Prostate gland (tissue), 2 donors: ENCODE data around the gene UNC50. TPM values are rescaled to one million over a fixed set of nuclear protein-coding genes. Genes with fewer than 3 reads are reported as not detected.

Experiments
- DNase-seq: peaks from one replicate; pipeline ENCODE4 v3.0.0-alpha.2; 2019; ENCODE audit warnings: low spot score
- H3K27ac ChIP-seq, 2 donors: fragments of 200-600 bp; sonication (generic); 2 replicates each; pipeline ENCODE4 v1.5.1; 2017 to 2019
- H3K27me3 ChIP-seq: fragments of 200-600 bp; sonication (generic); replicated peaks from 2 replicates; pipeline ENCODE4 v1.5.1; 2019; ENCODE audit not compliant: insufficient read depth
- H3K36me3 ChIP-seq, 2 donors: fragments of 200-600 bp; sonication (generic); 1 replicate in 1 of 2; 2 replicates in 1 of 2; pipeline versions ENCODE4 v1.5.1 to v1.8.1; 2017 to 2019
- H3K4me1 ChIP-seq: fragments of 200-600 bp; sonication (generic); replicated peaks from 2 replicates; pipeline ENCODE4 v1.5.1; 2019
- H3K4me3 ChIP-seq, 2 donors: fragments of 200-600 bp; sonication (generic); 2 replicates each; pipeline ENCODE4 v1.5.1; 2017 to 2019
- H3K9me3 ChIP-seq: fragments of 200-600 bp; sonication (generic); 2 replicates; pipeline ENCODE4 v1.5.1; 2017
- CTCF ChIP-seq, 4 experiments: fragments of 200-600 bp in 2 of 4; fragments of 450-650 bp in 2 of 4; sonication (generic) in 2 of 4; IDR thresholded peaks; 1 replicate in 3 of 4; 2 replicates in 1 of 4; pipeline ENCODE4 v1.5.1; 2016 to 2019; ENCODE audit warnings: antibody characterized with exemption in 4 of 4, mild to moderate bottlenecking in 2 of 4, moderate library complexity in 2 of 4
- POLR2A ChIP-seq: fragments of 450-650 bp; IDR thresholded peaks from one replicate; pipeline ENCODE4 v1.6.1; 2016; ENCODE audit warnings: antibody characterized with exemption, mild to moderate bottlenecking
- POLR2AphosphoS5 ChIP-seq: sonication (generic); formaldehyde crosslinking; IDR thresholded peaks from one replicate; pipeline ENCODE4 v1.6.1; 2017; ENCODE audit warnings: antibody characterized with exemption
- WGBS: methylation state at CpG from one replicate; pipeline ENCODE4 v1.1.5; 2018; 5-methylcytosine and 5-hydroxymethylcytosine counted together
- intact Hi-C: fragments of 100-400 bp; cut with DNase I; formaldehyde crosslinking; loops from one replicate; pipeline ENCODE4 v1.14.2; 2022
- total RNA-seq, 2 donors: library from RNA; depleted of rRNA; stranded (reverse); fragments of >200 nt; gene quantifications; one replicate each; pipeline ENCODE4 v1.1.0, GENCODE V29; 2016

Gene UNC50
- total RNA-seq, 2 donors from 2014 or later: 42.5 to 49.9 TPM

DNA sequence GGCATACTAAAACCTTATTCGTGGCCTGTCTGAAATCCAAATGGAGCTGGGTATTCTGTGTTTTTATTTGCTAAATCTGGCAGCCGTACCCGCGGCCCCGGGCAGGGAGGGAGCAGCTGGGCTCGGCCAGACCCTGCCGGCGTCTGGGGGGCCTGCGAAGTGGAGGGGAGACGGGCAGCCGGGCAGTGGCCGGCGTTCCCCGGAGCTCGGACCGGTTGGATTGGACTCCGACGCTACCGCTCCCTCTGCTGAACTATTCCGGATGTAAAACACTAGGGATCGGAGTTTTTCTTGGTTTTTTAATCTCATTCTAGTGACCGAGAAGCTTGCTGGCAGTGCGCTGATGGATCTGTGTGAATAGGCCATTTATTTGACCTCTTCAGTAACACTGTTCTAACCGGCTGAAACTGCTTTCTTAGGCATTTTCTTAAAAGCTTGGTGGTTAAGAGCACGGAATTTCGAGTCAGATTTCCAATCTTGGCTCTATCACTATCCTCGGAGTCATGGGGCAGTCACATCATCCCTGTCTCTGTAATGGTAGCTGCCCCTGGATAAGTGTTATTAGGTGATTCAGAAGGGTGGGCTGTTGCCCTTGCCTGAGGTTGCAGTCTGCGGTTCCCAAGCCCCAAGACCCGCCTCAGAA, 694 bp downstream of the UNC50 start:
- H3K27me3 ChIP-seq: no peaks in the 10 kb centered on the region
- WGBS: 1% methylated on average over 29 of the region's 29 CpGs

GRCh38 chr2:98614024-98614739, 5.8 kb downstream of the UNC50 start:
- H3K4me3 ChIP-seq: no peak overlapping the region
- no peak for DNase-seq
- intact Hi-C loops: no loop called here
- peaks cover 2 to 9% of the 10 kb centered on the region in 2 donors for H3K36me3 ChIP-seq
- H3K27ac ChIP-seq: no peak overlapping the region
- peaks cover 6% of the 10 kb centered on the region for H3K4me1 ChIP-seq
- no peak for TF ChIP-seq POLR2AphosphoS5
- no peak for TF ChIP-seq CTCF (IDR thresholded peaks at IDR 0.05)
- TF ChIP-seq POLR2A: no peak
- 95% methylated on average over 9 of the region's 9 CpGs for WGBS
- H3K27me3 ChIP-seq: no peaks in the 10 kb centered on the region
- no peaks in the 10 kb centered on the region for H3K9me3 ChIP-seq

More for the DNA sequence above, 694 bp downstream of the UNC50 start:
- TF ChIP-seq CTCF (IDR thresholded peaks at IDR 0.05) (no peak), POLR2A (no peak), POLR2AphosphoS5 (no peak)
- no peaks in the 10 kb centered on the region for H3K9me3 ChIP-seq
- intact Hi-C loops: loop anchor here (5.0 kb wide), 1 partner anchor 123 kb away; the partner anchor contains the start of gene MGAT4A
- DNase-seq: no peak
- peaks cover 13% of the 10 kb centered on the region for H3K4me1 ChIP-seq
- H3K27ac ChIP-seq: peak overlapping the region; percentile 93 to 95
- H3K4me3 ChIP-seq: peak overlapping the region; percentile 94 to 98
- H3K36me3 ChIP-seq: peaks cover 0 to 2% of the 10 kb centered on the region in 2 donors

DNA sequence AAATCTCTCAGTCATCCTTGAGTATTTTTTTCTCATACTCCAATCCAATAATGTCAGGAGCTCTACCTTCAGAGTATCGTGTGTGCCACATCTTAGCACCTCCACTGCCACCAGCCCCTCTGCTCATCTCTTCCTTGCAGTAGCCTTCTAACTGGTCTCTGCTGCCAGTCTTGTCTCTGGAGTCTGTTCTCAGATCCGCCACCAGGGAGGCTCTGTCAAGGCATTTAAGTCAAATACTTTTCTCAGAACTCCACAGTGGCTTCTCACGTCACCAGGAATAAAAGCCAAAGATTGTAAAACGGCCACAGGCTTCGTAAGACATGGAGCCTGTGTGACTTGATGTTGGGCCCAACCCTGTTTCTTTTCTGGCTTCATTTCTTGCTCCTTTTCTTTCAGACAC, 7.1 kb downstream of the UNC50 start:
- TF ChIP-seq POLR2AphosphoS5: no peak
- TF ChIP-seq POLR2A: no peak
- TF ChIP-seq CTCF (IDR thresholded peaks at IDR 0.05): no peak
- H3K36me3 ChIP-seq: peaks cover 2 to 9% of the 10 kb centered on the region in 2 donors
- WGBS: 75% methylated on average over 5 of the region's 5 CpGs
- H3K9me3 ChIP-seq: no peaks in the 10 kb centered on the region
- peaks cover 6% of the 10 kb centered on the region for H3K4me1 ChIP-seq
- no peak overlapping the region for H3K4me3 ChIP-seq
- intact Hi-C loops: no loop called here
- no peak for DNase-seq
- H3K27me3 ChIP-seq: no peaks in the 10 kb centered on the region
- H3K27ac ChIP-seq: no peak overlapping the region

- 49% methylated on average over 5 of the region's 5 CpGs for WGBS
- Histone ChIP-seq H3K4me3 (no peak overlapping the region), H3K9me3 (no peaks in the 10 kb centered on the region), H3K27me3 (no peaks in the 10 kb centered on the region), H3K4me1 (no peaks in the 10 kb centered on the region), H3K27ac (no peak overlapping the region), H3K36me3 (peaks cover 2 to 9% of the 10 kb centered on the region in 2 donors)
- DNase-seq: no peak
- intact Hi-C loops: no loop called here
- no peak for TF ChIP-seq POLR2A
- TF ChIP-seq POLR2AphosphoS5: no peak
- TF ChIP-seq CTCF (IDR thresholded peaks at IDR 0.05): no peak
Measured at GRCh38 chr2:98617149-98617548, 8.8 kb downstream of the UNC50 start.
